GM03348 (cell line): ENCODE results near the gene SWT1.
A peak's percentile ranks its signal among the peaks of the same experiment; 100 is the strongest.
"Not testable (repeated sequence)": the region's sequence is repeated elsewhere in the genome, so short reads cannot be mapped to it uniquely, and the experiment has no call there.

Experiments
- DNase-seq: peaks from one replicate; pipeline ENCODE4 v3.0.0; 2012; ENCODE audit warnings: low spot score

Gene SWT1

GRCh38 chr1:185193756-185194155 lies 36.8 kb downstream of the SWT1 start:
- no peak for DNase-seq

DNA sequence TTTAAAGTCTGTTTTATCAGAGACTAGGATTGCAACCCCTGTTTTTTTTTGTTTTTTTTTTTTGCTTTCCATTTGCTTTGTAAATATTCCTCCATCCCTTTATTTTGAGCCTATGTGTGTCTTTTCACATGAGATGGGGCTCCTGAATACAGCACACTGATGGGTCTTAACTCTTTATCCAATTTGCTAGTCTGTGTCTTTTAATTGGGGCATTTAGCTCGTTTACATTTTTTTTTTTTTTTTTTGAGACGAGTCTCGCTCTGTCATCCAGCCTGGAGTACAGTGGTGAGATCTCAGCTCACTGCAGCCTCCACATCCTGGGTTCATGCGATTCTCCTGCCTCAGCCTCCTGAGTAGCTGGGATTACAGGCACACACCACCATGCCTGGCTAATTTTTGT lies 41.7 kb downstream of the SWT1 start:
- DNase-seq, result not testable (repeated sequence)

- no peak for DNase-seq
These were observed 43.9 kb downstream of the SWT1 start for GRCh38 chr1:185200889-185201288.

DNA sequence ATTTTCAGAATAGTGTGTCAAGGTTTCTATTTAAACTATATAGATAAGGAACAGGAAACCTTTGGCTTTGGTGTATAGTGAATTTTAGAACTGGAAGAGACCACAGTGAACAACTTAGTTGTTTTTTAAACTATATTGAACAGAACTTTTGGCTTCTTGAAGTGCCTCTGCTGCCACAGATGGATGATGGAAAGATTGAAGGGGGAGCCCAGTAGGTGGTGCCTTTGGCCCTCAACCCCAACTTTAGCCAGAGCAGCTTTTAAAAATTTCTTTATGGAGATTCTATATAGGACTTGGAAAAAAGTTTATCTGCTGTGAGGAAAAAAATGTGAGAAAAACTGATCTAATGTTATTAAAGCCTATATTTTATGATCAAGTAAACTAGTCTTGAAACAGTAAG lies 50.2 kb downstream of the SWT1 start:
- DNase-seq, result no peak

- DNase-seq, result no peak
These were observed 51.1 kb downstream of the SWT1 start for GRCh38 chr1:185207980-185208602.

DNA sequence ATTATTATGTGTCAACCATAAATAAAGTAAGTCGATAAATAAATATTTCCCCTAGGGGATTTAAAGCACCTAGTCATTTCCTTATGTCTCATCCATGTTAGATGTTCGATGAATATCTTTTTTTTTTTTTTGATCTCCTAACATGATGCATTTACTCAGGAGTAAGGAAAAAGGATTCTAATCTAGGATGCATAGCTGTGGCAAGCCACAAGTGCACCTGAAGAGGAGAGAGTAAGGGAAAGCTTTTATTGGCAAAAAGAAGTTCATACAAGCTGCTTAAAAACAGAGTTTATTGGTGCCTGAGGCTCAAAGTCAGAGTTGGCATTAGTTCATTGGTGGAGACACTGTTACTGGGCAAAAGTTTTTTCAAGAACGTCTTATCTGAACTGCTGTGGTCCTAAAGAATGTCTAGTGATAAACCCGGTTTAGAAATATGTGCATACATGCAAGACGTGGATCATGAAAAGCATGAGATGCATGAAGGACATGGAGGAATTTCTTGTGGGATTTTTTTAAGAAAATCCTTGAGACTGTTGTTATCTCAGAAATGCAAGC lies 51.7 kb downstream of the SWT1 start:
- no peak for DNase-seq

DNA sequence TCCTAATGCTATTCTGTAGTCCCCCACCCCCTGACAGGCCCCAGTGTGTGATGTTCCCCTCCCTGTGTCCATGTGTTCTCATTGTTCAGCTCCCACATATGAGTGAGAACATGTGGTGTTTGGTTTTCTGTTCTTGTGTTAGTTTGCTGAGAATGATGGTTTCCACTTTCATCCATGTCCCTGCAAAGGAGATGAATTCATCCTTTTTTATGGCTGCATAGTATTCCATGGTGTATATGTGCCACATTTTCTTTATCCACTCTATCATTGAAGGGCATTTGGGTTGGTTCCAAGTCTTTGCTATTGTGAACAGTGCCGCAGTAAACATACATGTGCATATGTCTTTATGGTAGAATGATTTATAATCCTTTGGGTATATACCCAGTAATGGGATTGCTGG lies 52.4 kb downstream of the SWT1 start:
- DNase-seq, result not testable (repeated sequence)

DNA sequence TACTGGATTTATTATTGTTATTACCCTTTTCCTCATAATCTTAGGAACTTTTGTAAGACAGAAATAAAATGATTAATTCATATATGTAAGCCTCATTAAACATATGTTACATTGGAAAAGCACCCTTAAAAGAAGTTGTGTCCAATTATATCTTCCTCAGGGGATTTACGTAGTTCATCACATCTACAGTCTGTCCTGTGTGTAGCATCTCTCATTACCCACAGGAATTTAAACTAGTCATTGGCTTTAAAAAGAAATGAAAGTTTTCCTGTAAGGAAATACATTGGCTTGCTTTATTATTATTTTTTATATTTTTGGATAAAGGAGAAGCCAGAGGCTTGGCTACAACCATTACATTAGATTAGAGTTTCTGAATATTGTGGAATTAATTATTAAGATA lies 56.1 kb downstream of the SWT1 start:
- peak; percentile 39 for DNase-seq

GRCh38 chr1:185215911-185216310 lies 58.9 kb downstream of the SWT1 start:
- DNase-seq, result peak; percentile 2

DNA sequence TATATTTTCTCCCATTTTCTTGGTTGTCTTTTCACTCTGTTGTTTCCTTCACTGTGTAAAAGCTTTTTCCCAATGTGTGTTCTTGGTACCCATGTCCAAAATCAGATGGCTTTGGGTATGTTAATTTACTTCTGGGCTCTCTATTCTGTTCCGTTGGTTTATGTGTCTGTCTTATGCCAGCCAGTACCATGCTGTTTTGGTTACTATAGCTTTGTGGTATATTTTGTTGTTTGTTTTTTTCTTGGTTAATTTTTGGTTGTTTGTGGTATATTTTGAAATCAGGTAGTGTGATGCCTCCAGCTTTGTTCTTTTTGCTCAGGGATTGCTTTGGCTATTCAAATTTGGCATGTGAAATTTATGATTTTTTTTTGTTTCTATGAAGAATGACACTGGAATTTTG lies 67.2 kb downstream of the SWT1 start:
- no peak for DNase-seq

DNA sequence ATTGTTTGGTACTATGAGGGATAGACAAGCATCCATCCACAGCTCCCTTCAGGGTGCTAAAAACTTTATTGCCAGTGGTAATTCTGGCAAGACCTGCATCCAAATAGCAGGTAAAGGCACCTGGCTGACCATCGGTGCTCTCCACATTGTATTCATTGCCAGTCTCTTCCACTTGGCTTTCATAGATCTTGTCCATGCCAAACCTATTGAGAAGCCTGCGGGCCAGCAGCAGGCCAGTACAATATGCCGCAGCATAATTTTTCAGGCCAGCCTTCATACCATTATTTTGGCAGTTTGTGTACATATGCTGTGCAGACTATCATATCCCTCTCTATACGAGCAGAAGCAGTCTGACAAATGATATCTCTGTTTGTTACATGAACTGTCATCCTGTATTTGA lies 70.2 kb downstream of the SWT1 start:
- no peak for DNase-seq

GRCh38 chr1:185228979-185229378 lies 72.0 kb downstream of the SWT1 start:
- DNase-seq, result no peak

DNA sequence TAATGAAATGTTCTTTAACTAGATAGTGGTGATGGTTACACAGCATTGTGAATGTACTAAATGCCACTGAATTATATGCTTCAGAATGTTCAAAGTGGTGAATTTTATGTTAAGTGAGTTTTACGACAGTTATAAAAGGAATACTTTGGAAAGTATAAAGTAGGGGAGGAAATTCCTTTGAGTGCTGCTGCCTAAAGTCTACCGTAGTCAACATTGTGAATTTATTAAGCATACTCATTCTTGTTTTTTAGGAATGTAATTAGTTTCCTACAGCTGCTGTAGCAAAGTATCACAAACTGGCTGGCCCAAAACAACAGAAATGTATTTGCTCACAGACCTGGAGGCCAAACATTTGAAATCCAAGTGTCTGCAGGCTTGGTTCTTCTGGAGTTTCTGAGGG lies 73.0 kb downstream of the SWT1 start:
- DNase-seq, result no peak

- DNase-seq, result no peak
These were observed 75.9 kb downstream of the SWT1 start for GRCh38 chr1:185232874-185233273.

DNA sequence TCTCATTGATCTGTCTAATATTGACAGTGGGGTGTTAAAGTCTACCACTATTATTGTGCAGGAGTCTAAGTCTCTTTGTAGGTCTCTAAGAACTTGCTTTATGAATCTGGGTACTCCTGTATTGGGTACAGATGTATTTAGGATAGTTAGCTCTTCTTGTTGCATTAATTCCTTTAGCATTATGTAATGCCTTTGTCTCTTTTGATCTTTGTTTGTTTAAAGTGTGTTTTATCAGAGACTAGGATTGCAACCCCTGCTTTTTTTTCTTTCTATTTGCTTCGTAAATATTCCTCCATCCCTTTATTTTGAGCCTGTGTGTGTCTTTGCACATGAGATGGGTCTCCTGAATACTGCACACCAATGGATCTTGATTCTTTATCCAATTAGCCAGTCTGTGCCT lies 77.2 kb downstream of the SWT1 start:
- not testable (repeated sequence) for DNase-seq

DNA sequence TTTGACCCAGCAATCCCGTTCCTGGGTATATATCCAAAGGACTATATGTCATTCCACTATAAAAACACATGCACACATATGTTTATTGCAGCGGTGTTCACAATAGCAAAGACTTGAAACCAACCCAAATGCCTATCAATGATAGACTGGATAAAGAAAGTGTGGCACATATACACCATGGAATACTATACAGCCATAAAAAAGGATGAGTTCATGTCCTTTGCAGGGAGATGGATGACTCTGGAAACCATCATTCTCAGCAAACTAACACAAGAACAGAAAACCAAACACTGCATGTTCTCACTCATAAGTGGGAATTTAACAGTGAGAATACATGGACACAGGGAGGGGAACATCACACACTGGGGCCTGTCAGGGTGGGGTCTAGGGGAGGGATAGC lies 80.2 kb downstream of the SWT1 start:
- DNase-seq, result not testable (repeated sequence)

DNA sequence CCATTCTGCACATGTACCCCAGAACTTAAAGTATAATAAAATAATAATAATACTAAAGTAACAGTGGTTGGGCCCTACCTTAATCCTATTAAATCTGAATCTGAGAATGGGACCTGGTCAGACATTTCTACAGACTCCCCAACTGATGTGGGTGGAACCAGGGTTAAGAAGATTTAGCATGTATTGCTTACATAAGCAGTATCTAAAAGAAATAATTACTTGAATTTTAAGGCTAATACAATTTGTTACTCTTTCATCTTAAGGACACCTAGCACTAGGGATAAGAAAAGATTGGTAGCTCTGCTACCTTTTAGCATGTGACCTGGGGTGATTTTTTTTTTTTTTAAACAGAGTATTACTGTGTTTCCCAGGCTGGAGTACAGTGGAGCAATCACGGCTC lies 80.7 kb downstream of the SWT1 start:
- DNase-seq, result no peak

GRCh38 chr1:185238447-185238846 lies 81.5 kb downstream of the SWT1 start:
- peak; percentile 45 for DNase-seq

- no peak for DNase-seq
These were observed 82.9 kb downstream of the SWT1 start for GRCh38 chr1:185239861-185240260.

DNA sequence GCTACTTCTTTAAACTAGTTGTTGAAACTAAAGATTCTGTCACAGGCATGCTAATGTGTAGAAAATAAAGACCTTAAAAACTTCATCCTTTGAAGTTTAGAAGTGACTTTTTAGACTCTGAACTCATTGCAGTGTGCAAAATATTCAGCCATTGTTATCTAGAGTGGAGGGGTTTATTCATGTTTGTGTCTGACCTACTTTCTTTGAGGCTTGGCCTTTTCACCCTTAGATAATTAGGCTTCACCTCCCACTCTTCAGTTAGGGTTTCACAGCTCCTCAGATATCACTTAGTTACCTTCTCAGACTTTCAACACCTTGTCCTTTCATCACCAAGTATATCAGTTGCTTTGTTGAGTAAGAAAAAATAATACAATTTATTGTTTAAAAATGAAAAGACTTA lies 84.2 kb downstream of the SWT1 start:
- no peak for DNase-seq

GRCh38 chr1:185244015-185244747 lies 87.2 kb downstream of the SWT1 start:
- peak; percentile 40 for DNase-seq

DNA sequence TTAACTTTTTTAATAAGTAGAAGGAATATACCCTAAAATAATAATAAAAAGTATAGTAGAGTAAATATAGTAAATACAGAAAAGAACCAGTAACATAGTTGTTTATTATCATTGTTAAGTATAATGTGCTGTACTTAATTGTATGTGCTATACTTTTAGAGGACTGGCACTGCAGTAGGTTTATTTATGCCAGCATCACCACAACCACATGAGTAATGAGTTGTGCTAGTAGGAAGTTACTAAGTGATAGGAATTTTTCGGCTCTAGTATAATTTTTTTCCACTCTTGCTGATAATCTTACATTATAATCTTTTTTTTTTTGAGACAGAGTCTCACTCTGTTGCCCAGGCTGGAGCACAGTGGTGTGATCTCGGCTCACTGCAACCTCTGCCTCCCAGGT lies 88.5 kb downstream of the SWT1 start:
- DNase-seq, result no peak

DNA sequence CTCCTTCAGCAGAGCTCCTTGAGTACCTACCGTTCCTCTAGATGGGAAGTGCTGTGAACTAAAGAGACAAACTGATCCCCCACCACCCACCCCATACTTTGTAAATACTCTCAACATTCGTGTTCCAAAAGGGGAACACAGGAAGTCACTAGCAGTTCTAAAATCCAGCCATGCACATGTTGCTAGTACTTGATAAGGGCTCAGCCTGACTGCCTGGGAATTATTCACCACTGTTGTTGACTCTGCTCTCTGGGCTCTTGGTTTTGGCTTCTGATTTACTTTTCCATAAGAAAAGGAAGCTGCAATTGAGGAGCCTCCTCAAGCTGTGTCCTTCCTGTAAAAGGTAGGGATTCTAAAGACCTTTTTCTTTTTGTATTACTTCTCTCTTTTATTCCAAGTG lies 92.6 kb downstream of the SWT1 start:
- DNase-seq, result no peak

DNA sequence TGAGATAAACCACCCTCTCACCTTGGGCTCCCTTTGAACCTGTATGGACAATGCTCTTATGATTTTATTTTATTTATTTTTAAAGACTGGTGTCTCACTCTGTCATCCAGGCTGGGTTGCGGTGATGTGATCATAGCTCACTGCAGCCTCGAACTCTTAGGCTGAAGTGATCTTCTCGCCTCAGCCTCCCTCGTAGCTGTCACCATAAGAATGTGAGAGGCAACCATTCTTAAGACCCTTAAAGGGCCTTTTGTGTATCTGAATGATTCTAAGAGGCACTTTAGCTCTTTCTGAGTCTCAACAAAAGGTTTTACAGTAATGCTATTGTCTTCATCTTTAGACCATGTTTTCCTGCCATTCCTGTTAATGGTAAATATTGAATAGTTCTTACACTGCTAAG lies 93.1 kb downstream of the SWT1 start:
- no peak for DNase-seq
